Muscle of leg (tissue), 16 donors: ENCODE measurements around the gene HAVCR1. TPM values are rescaled to one million over a fixed set of nuclear protein-coding genes. Genes with fewer than 3 reads are reported as not detected.

ENCODE experiments used
- DNase-seq: peaks from one replicate; pipeline ENCODE4 v3.0.0; 2013
- H3K27ac ChIP-seq: one replicate; pipeline ENCODE4 v1.5.1; 2013; ENCODE audit warnings: mild to moderate bottlenecking, low read length, control low read depth
- H3K27me3 ChIP-seq: one replicate; pipeline ENCODE4 v1.6.1; 2013; ENCODE audit warnings: low read length; ENCODE audit not compliant: control insufficient read depth, insufficient read depth
- H3K36me3 ChIP-seq: one replicate; pipeline ENCODE4 v1.6.1; 2013; ENCODE audit warnings: low read length; ENCODE audit not compliant: control insufficient read depth, insufficient read depth
- H3K4me1 ChIP-seq: one replicate; pipeline ENCODE4 v1.6.1; 2013; ENCODE audit warnings: low read length; ENCODE audit not compliant: control insufficient read depth, insufficient read depth
- H3K4me3 ChIP-seq: one replicate; pipeline ENCODE4 v1.5.1; 2013; ENCODE audit warnings: low read length, control low read depth
- H3K9me3 ChIP-seq: replicated peaks from 2 replicates; pipeline ENCODE4 v1.6.1; 2013; ENCODE audit warnings: low read depth, low read length; ENCODE audit not compliant: control insufficient read depth
- WGBS: methylation state at CpG from one replicate; pipeline ENCODE4 v1.1.5; 2013; ENCODE audit warnings: missing lambda C conversion rate; ENCODE audit not compliant: insufficient coverage; 5-methylcytosine and 5-hydroxymethylcytosine counted together
- long read RNA-seq, 11 donors: transcript quantifications; one replicate each; lab custom pipeline, GENCODE V29; 2026
- polyA plus RNA-seq, 8 donors: library from polyadenylated mRNA; unstranded; fragments of 120-200 nt; gene quantifications; one replicate each; pipeline versions ENCODE4 v1.2.1 to v1.2.3, GENCODE V29; 2013; ENCODE audit warnings: inconsistent platforms in 1 of 8, low replicate concordance in 1 of 8; ENCODE audit not compliant: insufficient read length in 8 of 8, insufficient read depth in 1 of 8
- total RNA-seq: library from RNA; stranded (reverse); fragments of 120-200 nt; gene quantifications from one replicate; pipeline ENCODE4 v1.2.4, GENCODE V29; 2013

Gene HAVCR1
- total RNA-seq (0.04 TPM), polyA plus RNA-seq (under 1 TPM in 4 of 8 donors, not detected in 4; 0.14 to 0.94 (median 0.23) TPM)
- long read RNA-seq, donor 1, result 0 reads
- long read RNA-seq, donor 2, result 0 reads
- long read RNA-seq, donor 3, result 0 reads
- long read RNA-seq, donor 4, result 0 reads
- long read RNA-seq, donor 5, result 0 reads
- long read RNA-seq, donor 6, result 0 reads
- long read RNA-seq, donor 7, result 0 reads
- long read RNA-seq, donor 8, result 0 reads
- long read RNA-seq, donor 9, result 0 reads
- long read RNA-seq, donor 10, result 0 reads
- long read RNA-seq, donor 11, result 0 reads

DNA sequence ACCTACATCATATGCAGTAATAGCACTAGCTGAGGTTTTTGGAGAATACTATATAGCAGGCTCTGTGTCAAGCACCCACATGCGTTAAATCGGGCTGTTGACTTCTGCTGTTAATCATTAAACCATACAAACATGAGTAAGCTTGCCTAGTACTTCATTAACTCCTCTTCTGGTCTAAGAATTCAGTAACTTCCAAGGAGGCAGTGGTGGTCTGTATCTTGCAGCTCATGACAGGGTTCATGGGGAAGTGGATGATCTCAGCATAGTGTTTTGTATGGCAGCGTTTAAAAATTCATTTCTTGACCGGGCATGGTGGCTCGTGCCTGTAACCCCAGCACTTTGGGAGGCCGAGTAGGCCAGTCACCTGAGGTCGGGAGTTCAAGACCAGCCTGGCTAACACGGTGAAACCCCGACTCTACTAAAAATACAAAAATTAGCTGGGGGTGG, at the start of gene HAVCR1:
Gene HAVCR1, minus strand, starts transcription at position 24 of the 447 bp plus-strand sequence. CDS start 1,173 bp downstream, outside the sequence.
- Histone ChIP-seq H3K9me3 (no peaks in the 10 kb centered on the region), H3K4me1 (no peaks in the 10 kb centered on the region), H3K27me3 (no peaks in the 10 kb centered on the region), H3K4me3 (no peak within 1 kb of the TSS), H3K27ac (no peak within 1 kb of the TSS), H3K36me3 (no peaks in the 10 kb centered on the region)
- DNase-seq, result no peak
- 74% methylated on average over 5 of the region's 9 CpGs for WGBS

GRCh38 chr5:157107508-157107907, 48.6 kb upstream of the HAVCR1 start:
- no peaks in the 10 kb centered on the region for H3K9me3 ChIP-seq
- H3K36me3 ChIP-seq, result no peaks in the 10 kb centered on the region
- no peaks in the 10 kb centered on the region for H3K4me1 ChIP-seq
- no peak overlapping the region for H3K27ac ChIP-seq
- no CpG with 5 or more reads among the region's 3 CpGs for WGBS
- no peaks in the 10 kb centered on the region for H3K27me3 ChIP-seq
- H3K4me3 ChIP-seq, result no peak overlapping the region
- DNase-seq, result no peak

GRCh38 chr5:157106630-157107461, 47.9 kb upstream of the HAVCR1 start:
- WGBS, result 84% methylated on average over 11 of the region's 14 CpGs
- Histone ChIP-seq H3K4me1 (no peaks in the 10 kb centered on the region), H3K9me3 (no peaks in the 10 kb centered on the region), H3K27ac (no peak overlapping the region), H3K4me3 (no peak overlapping the region), H3K36me3 (no peaks in the 10 kb centered on the region), H3K27me3 (no peaks in the 10 kb centered on the region)
- DNase-seq, result peak; percentile 40

DNA sequence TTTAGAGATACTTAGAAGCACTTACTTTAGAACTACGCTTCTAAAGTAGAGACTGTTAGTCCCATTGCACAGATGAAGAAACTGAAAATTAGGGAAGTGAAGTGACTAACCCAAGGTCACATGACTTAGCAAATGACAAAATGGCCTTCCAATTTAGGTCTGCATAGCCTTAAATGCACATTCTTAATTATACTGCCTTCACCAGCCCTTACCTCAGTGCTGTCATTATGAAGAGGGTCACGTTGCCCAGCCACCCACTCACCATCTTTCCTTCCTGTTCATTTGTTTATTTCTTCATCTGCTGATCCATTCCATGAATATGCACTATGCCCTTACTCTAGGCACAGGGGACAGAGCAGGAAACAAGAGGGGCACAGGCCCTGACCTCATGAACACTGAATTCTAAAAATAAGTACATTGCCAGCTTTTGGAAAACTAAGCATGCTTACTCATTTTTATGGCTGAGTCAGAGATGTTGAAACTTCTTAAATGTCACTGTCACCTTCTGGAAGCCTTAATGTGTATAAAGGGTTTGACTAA, 41.3 kb upstream of the HAVCR1 start:
- H3K4me1 ChIP-seq, result no peaks in the 10 kb centered on the region
- no peaks in the 10 kb centered on the region for H3K27me3 ChIP-seq
- no peak for DNase-seq
- no peak overlapping the region for H3K27ac ChIP-seq
- H3K9me3 ChIP-seq, result no peaks in the 10 kb centered on the region
- H3K36me3 ChIP-seq, result no peaks in the 10 kb centered on the region
- no peak overlapping the region for H3K4me3 ChIP-seq
- WGBS, result 38% methylated on average over 1 of the region's 2 CpGs

DNA sequence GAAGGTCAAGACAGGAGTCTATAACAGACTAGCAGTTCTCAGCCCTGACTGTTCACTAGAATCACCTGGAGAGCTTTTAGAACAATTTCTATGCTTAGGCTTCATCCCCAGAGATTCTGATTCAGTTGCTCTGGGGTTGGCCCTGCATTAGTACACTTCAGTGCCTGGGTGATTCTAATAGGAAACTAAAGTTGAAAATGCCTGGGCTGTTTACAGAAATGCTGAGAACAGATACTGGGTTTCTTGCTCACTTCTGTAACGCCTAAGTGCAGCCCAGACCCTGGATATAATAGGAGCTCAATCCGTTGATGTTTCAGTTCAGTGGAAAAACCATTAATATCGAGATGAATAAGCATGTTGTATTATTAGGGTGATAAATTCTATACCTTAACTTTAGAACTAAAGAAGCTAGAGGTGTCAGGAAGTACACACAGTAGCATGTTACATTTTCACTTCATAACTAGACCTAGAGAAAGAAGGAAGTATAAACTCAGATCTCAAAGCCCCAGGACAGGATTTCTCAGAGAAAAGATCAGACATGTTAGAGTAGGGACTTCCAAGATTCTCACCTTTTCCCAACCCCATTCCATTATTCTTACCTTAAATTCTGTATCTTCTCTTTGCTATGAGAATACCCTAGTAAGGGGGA, 29.6 kb upstream of the HAVCR1 start:
- no peak overlapping the region for H3K27ac ChIP-seq
- H3K4me3 ChIP-seq, result no peak overlapping the region
- no peak for DNase-seq
- H3K27me3 ChIP-seq, result no peaks in the 10 kb centered on the region
- H3K36me3 ChIP-seq, result no peaks in the 10 kb centered on the region
- WGBS, result 80% methylated on average over 1 of the region's 3 CpGs
- no peaks in the 10 kb centered on the region for H3K9me3 ChIP-seq
- no peaks in the 10 kb centered on the region for H3K4me1 ChIP-seq

DNA sequence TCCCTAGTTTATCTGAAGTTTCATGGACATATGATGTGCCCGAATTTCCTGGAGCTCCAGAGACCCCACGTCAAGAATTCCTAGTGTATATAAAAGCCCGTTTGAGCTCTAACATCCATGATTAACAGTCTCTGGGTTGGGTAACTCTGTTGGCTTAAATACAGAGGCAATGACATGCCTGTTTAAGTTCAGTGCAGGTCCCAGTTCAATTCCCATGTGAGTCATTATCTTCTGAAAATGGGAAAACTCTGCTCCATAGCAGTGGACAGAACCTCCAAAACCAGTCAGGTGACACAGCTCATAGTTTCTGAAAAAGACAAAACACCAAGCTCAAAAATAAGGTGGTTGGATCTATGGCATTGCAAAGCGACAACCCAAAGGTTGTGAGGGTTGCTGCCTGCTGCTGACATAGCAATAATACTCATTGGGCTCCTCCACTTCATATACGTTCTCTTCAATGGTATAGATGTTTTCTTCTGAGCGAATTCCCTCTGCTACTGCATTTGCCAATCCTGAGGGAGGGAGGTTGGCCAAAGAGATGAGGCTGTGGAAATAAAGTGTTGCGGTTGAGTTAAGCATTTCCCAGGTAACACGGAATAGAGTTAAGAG, 27.9 kb upstream of the HAVCR1 start:
- no peak for DNase-seq
- WGBS, result no CpG with 5 or more reads among the region's 8 CpGs
- H3K4me3 ChIP-seq, result no peak overlapping the region
- H3K36me3 ChIP-seq, result no peaks in the 10 kb centered on the region
- no peaks in the 10 kb centered on the region for H3K4me1 ChIP-seq
- no peaks in the 10 kb centered on the region for H3K27me3 ChIP-seq
- H3K27ac ChIP-seq, result no peak overlapping the region
- no peaks in the 10 kb centered on the region for H3K9me3 ChIP-seq

- Histone ChIP-seq H3K36me3 (no peaks in the 10 kb centered on the region), H3K27me3 (no peaks in the 10 kb centered on the region), H3K27ac (no peak overlapping the region), H3K4me1 (no peaks in the 10 kb centered on the region), H3K9me3 (no peaks in the 10 kb centered on the region), H3K4me3 (no peak overlapping the region)
- DNase-seq, result no peak
- 100% methylated on average over 1 of the region's 4 CpGs for WGBS
These were observed 27.0 kb upstream of the HAVCR1 start for GRCh38 chr5:157085930-157086329.

GRCh38 chr5:157080286-157080685, 21.4 kb upstream of the HAVCR1 start:
- no peak overlapping the region for H3K27ac ChIP-seq
- no peaks in the 10 kb centered on the region for H3K4me1 ChIP-seq
- no peak overlapping the region for H3K4me3 ChIP-seq
- no peaks in the 10 kb centered on the region for H3K36me3 ChIP-seq
- DNase-seq, result no peak
- WGBS, result no CpG with 5 or more reads among the region's 2 CpGs
- no peaks in the 10 kb centered on the region for H3K27me3 ChIP-seq
- no peaks in the 10 kb centered on the region for H3K9me3 ChIP-seq

DNA sequence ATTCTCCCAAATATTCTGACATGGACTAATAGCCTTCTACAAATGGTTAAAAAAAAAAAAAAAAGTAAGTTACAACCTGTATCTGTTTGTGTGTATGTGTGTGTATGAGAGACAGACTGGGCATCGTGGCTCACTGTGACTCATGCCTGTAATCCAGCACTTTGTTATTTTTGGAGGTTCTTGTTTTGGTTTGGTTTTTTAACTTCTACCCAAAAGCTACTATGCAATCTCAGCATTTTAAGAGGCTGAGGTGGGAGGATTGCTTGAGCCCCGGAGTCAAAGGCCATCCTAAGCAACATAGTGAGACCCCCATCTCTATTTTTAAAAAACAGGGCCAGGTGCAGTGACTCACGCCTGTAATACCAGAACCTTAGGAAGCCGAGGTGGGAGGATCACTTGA, 17.6 kb upstream of the HAVCR1 start:
- no peaks in the 10 kb centered on the region for H3K4me1 ChIP-seq
- no peaks in the 10 kb centered on the region for H3K27me3 ChIP-seq
- DNase-seq, result no peak
- no peaks in the 10 kb centered on the region for H3K9me3 ChIP-seq
- WGBS, result 70% methylated on average over 2 of the region's 4 CpGs
- H3K4me3 ChIP-seq, result no peak overlapping the region
- no peak overlapping the region for H3K27ac ChIP-seq
- no peaks in the 10 kb centered on the region for H3K36me3 ChIP-seq
